Retinal pigment epithelial cell (primary cell): ENCODE results near the gene WDR5B.

Experiments used
- DNase-seq: peaks from one replicate; pipeline ENCODE4 v3.0.0-alpha.2; 2010; ENCODE audit warnings: low read depth
- H3K4me3 ChIP-seq: 2 replicates; pipeline ENCODE4 v1.5.1; 2011; ENCODE audit warnings: mild to moderate bottlenecking, low read length, control low read depth, moderate library complexity
- CTCF ChIP-seq: conservative IDR thresholded peaks from 2 replicates; pipeline ENCODE4 v1.5.1; 2011; ENCODE audit warnings: low read depth, low read length, control low read depth, inconsistent platforms

Gene WDR5B

DNA sequence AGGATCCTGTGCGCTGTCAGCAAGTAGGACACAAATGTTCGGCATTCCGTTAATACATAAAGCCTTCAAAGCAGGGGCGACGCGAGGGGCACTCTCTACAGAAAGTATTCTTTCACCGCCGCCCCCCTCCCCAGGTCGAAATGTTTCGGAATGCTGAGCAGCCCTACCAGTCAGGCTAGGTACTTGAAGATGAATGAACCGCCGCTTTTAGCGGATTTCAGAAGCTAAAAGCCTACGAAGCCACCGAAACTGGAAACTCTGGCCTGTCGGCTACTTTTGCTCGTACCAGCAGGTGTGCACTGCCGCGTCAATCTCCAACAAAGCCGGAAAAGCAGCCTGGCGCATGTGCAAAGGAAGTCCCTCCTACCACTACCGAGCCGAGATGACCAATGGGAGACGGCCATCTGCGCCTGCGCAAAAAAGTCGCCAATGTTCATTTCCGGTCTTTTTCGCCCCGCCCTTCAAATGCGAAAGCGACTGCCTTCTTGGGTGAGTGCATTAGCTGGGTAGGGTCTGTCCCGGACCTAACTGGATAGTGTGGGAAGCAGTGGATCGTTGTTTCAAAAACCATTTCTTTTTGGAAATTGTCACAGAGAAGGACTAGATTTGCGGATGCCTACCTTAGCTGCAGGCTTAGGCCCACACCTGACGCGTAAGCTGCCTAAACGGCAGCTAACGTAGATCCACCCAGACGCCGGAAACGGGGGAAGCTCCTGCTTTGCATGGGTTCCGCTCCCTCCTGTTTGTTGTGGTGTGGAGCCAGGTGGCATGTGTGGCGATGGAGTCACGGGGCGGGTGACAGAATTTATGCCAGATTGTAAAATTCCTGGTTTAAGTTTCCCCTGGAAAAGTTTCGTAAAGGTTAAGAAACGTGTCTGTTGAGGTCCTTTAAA is at the start of gene WDR5B:
Gene WDR5B (minus strand): TSS at position 301 of the 893 bp plus-strand sequence. CDS start 534 bp downstream, outside the sequence.
- peak within 1 kb of the TSS; percentile 80 for H3K4me3 ChIP-seq
- peak; percentile 90 for DNase-seq
- TF ChIP-seq CTCF, result no peak

- no peak for TF ChIP-seq CTCF
- H3K4me3 ChIP-seq, result no peak overlapping the region
- DNase-seq, result no peak
Measured at GRCh38 chr3:122464659-122465058, 48.8 kb upstream of the WDR5B start.

GRCh38 chr3:122462406-122462805 is 46.5 kb upstream of the WDR5B start:
- DNase-seq, result no peak
- TF ChIP-seq CTCF, result no peak
- no peak overlapping the region for H3K4me3 ChIP-seq

DNA sequence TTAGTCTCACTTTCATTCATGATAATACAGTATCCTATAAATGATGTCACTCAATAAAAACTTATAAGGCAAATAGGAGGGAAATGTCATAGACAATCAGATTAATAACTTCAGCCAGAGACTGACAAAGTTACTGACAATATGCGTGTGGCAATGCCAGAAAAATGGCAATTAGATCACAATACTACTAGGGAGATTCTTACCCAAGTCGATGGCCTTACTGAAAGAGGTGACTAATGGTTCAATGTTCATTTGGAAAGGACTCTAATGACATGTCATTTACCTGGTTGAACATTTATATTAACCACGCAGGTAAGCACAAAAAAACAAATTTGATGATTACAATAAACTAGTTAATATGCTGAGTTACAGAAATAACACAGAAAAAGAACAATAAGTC is 45.9 kb upstream of the WDR5B start:
- no peak for TF ChIP-seq CTCF
- no peak for DNase-seq
- H3K4me3 ChIP-seq, result no peak overlapping the region

GRCh38 chr3:122458992-122459391 is 43.1 kb upstream of the WDR5B start:
- no peak overlapping the region for H3K4me3 ChIP-seq
- peak; percentile 20 for DNase-seq
- peak; percentile 47 for TF ChIP-seq CTCF

DNA sequence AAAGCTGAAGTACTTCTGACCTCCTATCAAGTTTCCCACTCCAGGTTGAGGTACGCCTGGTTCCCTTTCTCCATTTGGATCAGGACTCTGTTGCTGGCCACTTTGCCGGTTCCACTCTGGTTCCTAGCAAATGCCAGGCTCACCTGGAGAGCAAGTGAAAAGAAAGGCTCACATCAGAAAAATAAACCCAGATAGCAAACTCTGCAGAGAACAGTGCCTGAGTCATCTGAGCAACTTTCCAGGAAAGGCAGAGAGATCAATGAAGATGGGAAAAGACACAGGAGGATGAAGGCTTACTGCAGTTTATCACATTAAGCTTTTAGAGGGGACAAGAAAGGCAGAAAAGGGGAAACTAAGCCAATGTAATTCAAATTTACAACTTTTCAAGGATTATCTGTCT is 41.8 kb upstream of the WDR5B start:
- H3K4me3 ChIP-seq, result no peak overlapping the region
- TF ChIP-seq CTCF, result no peak
- DNase-seq, result no peak

GRCh38 chr3:122456074-122456473 is 40.2 kb upstream of the WDR5B start:
- no peak for DNase-seq
- H3K4me3 ChIP-seq, result no peak overlapping the region
- no peak for TF ChIP-seq CTCF
